Activated CD4-positive, alpha-beta T cell treated with anti-CD3 and anti-CD28 coated beads, Interleukin-2, amount 10 ng/mL, durations not matched to agents 7 days and 5 days (primary cell): ENCODE measurements around the gene TCF12. TPM values are rescaled to one million over a fixed set of nuclear protein-coding genes. Genes with fewer than 3 reads are reported as not detected.

Experiments used
- CTCF ChIA-PET: fragments of 350-600 bp; sonication (Branson Sonifier 250); formaldehyde crosslinking; loops from one replicate; lab custom pipeline; 2021; ENCODE audit warnings: antibody characterized with exemption; lab: Charles Lee
- POLR2A ChIA-PET: fragments of 350-600 bp; sonication (Branson Sonifier 250); formaldehyde crosslinking; loops from one replicate; lab custom pipeline; 2021; ENCODE audit warnings: antibody characterized with exemption; lab: Charles Lee
- DNase-seq: peaks from one replicate; pipeline ENCODE4 v3.0.0-alpha.2; 2020
- H3K27ac Mint-ChIP-seq: one replicate; pipeline ENCODE4 v1.8.0; 2021; ENCODE audit warnings: mild to moderate bottlenecking, moderate library complexity, mixed read lengths
- H3K27me3 Mint-ChIP-seq: one replicate; pipeline ENCODE4 v1.8.0; 2021; ENCODE audit warnings: mixed read lengths
- H3K36me3 Mint-ChIP-seq: one replicate; pipeline ENCODE4 v1.8.0; 2021; ENCODE audit warnings: low read depth, mixed read lengths
- H3K4me1 Mint-ChIP-seq: one replicate; pipeline ENCODE4 v1.8.0; 2021; ENCODE audit warnings: mixed read lengths
- H3K4me3 Mint-ChIP-seq: one replicate; pipeline ENCODE4 v1.8.0; 2021; ENCODE audit warnings: mild to moderate bottlenecking, moderate library complexity, mixed read lengths
- H3K9me3 Mint-ChIP-seq: one replicate; pipeline ENCODE4 v1.8.0; 2021; ENCODE audit warnings: mixed read lengths
- total RNA-seq, 2 experiments: library from RNA; stranded (reverse); gene quantifications; one replicate each; pipeline ENCODE4 v1.2.3, GENCODE V29; 2021

The TCF12 gene
- total RNA-seq, 2 experiments from 2014 or later: 50.9 to 60.8 TPM

DNA sequence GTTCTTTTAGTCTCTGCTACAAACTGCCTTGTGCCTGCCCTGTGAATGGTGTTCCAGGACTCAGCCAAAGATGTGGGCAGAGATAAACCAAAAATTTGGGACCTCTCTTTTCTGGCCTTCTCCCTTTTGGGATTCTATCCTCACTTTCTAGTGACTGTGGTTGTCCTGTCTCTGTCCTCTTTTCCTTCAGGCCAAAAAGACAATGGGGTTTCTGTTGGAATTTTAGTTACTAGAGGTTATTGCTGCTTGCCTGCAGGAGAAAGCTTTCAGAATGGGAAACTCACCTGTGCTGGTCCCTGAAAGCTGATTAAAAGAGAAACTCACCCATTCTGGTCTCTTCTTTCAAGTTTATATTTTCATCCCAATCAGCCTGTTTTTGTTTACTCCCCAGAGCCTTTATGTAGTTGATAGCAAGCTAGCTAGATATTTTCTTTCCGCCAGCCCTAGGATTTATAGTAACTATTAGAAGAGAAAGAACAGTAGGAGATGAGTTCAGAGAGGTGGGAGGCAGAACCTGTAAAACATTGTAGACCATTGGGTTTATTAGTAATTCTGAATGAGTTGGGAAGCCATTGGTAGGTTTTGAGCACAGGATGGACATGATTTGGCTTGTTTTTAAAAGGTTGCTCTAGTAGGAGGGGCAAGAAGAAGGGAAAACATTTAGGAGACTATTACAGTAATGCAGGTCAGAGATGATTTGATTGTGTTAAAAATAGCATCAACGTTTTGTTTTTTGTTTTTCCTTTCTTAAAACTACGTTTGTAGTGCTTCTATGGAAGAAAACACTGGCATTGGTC lies 138.9 kb downstream of the TCF12 start:
- peaks cover 3% of the 10 kb centered on the region for H3K9me3 Mint-ChIP-seq
- no peak overlapping the region for H3K4me3 Mint-ChIP-seq
- peaks cover 9% of the 10 kb centered on the region for H3K4me1 Mint-ChIP-seq
- ChIA-PET CTCF (no interaction called here), POLR2A (no interaction called here)
- H3K27me3 Mint-ChIP-seq: no peaks in the 10 kb centered on the region
- DNase-seq: no peak
- no peak overlapping the region for H3K27ac Mint-ChIP-seq
- peaks cover 7% of the 10 kb centered on the region for H3K36me3 Mint-ChIP-seq

DNA sequence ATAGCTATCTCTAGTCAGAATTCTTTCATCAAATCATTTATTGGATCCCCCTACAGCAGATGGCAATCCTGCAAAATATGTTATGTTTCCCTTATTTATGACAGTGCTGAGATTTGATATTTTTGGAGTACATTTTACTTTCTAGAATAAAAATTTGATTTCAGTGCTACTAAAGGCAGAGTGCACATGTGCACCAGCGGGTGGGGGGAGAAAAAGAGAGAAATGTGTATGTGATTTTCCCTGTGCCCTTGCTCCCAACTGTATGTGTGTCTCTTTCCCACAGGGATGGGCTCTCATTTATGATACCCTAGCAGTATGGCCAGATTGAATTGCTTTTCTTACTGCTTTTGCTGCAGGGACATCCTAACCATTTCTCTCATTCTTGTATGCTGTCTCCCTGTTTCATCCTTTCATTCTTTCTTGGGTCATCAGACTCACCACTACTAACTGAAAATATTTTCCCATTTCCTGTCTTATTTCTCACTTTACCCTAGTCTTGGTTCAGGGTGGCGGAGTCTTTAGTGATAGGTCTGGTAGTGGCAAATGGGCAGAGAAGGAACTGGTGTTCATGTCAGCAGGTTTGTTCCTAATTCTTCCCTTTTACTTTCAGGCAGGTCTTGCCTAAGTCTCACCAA lies 140.7 kb downstream of the TCF12 start:
- peaks cover 9% of the 10 kb centered on the region for H3K4me1 Mint-ChIP-seq
- DNase-seq: no peak
- no peak overlapping the region for H3K27ac Mint-ChIP-seq
- POLR2A ChIA-PET: no interaction called here
- H3K9me3 Mint-ChIP-seq: peaks cover 3% of the 10 kb centered on the region
- no peaks in the 10 kb centered on the region for H3K27me3 Mint-ChIP-seq
- H3K4me3 Mint-ChIP-seq: no peak overlapping the region
- H3K36me3 Mint-ChIP-seq: peaks cover 10% of the 10 kb centered on the region
- CTCF ChIA-PET: no interaction called here

DNA sequence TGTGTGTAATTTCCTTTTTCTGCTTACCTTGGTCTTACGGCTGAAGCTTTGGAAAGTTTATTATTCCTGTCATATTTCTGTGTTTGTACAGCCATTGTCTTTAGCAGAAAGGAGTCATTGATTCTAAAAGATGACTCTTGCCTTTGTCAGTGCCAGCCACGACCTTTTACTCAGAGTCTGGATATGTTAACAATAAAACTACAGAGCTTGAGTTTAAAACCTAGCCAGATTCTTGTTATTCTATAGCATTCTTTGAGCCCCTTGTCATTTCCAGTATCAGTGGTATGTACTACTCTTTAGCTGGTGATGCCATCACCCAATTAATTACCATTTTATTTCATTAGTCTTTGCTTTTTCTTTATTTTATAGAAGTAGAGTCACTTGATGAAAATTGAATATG lies 142.4 kb downstream of the TCF12 start:
- DNase-seq: no peak
- no peak overlapping the region for H3K27ac Mint-ChIP-seq
- no peaks in the 10 kb centered on the region for H3K27me3 Mint-ChIP-seq
- POLR2A ChIA-PET: no interaction called here
- peaks cover 10% of the 10 kb centered on the region for H3K36me3 Mint-ChIP-seq
- CTCF ChIA-PET: no interaction called here
- peaks cover 9% of the 10 kb centered on the region for H3K4me1 Mint-ChIP-seq
- no peaks in the 10 kb centered on the region for H3K9me3 Mint-ChIP-seq
- H3K4me3 Mint-ChIP-seq: no peak overlapping the region

DNA sequence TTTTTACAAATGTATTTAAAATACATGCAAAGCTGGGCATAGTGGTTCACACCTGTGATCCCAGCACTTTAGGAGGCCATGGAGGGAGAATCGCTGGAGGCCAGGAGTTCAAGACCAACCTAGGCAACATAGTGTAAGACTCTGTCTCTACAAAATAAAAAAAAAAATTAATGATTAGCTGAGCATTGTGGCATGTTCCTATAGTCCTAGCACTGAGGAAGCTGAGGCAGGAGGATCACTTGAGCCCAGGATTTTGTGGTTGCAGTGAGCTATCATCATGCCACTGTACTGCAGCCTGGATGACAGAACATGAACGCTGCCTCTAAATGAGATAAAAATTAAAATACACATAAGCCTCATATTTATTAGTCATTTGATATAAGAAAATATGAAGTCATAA lies 142.8 kb downstream of the TCF12 start:
- no peaks in the 10 kb centered on the region for H3K9me3 Mint-ChIP-seq
- no peak for DNase-seq
- H3K36me3 Mint-ChIP-seq: peaks cover 10% of the 10 kb centered on the region
- peaks cover 9% of the 10 kb centered on the region for H3K4me1 Mint-ChIP-seq
- no peaks in the 10 kb centered on the region for H3K27me3 Mint-ChIP-seq
- no peak overlapping the region for H3K27ac Mint-ChIP-seq
- no peak overlapping the region for H3K4me3 Mint-ChIP-seq
- POLR2A ChIA-PET: interaction anchor here (0.6 kb wide), 1 partner anchor 154 kb away, joined by 8 read pairs; no protein-coding TSS in a partner anchor
- CTCF ChIA-PET: no interaction called here

DNA sequence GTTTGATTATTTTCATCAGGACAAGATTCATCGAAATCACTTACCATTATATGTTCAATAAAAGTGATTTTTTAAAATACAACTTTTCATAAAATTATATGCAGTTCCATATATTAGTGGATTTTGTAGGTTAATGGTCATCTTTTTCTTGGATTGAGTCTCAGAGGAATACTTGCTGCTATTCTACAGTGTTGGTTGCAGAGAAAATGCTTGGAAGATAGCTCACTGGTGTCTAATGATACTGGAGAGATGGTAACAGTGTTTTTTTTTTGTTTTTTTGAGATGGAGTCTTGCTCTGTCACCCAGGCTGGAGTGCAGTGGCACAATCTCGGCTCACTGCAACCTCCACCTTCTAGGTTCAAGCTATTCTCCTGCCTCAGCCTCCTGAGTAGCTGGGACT lies 143.3 kb downstream of the TCF12 start:
- ChIA-PET CTCF (no interaction called here), POLR2A (interaction anchor here (0.6 kb wide), 1 partner anchor 154 kb away, joined by 8 read pairs; no protein-coding TSS in a partner anchor)
- Mint-ChIP-seq H3K36me3 (peaks cover 10% of the 10 kb centered on the region), H3K4me3 (no peak overlapping the region), H3K27ac (no peak overlapping the region), H3K4me1 (peaks cover 9% of the 10 kb centered on the region), H3K9me3 (no peaks in the 10 kb centered on the region), H3K27me3 (no peaks in the 10 kb centered on the region)
- DNase-seq: no peak

DNA sequence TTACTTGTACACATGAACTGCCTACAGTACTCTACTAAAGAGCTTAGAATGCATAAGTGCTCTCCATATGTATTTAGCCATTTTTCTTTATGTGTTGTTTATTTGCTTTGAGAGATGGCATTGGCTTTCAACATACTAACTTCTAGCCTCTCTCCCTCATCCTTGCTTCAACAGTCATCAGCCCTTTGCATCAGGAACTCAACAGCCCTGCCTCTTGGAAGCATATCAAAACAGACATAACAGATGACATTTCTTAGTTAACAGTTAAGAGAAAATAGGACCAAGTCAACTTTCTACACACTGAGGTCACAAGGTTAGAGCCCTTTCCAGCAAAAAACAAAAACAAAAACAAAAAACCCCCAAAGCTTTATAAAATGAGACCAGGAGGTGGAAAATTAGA lies 145.6 kb downstream of the TCF12 start:
- no peak for DNase-seq
- ChIA-PET CTCF (no interaction called here), POLR2A (no interaction called here)
- Mint-ChIP-seq H3K36me3 (peaks cover 5% of the 10 kb centered on the region), H3K4me3 (no peak overlapping the region), H3K4me1 (peaks cover 5% of the 10 kb centered on the region), H3K27me3 (no peaks in the 10 kb centered on the region), H3K27ac (no peak overlapping the region), H3K9me3 (no peaks in the 10 kb centered on the region)

DNA sequence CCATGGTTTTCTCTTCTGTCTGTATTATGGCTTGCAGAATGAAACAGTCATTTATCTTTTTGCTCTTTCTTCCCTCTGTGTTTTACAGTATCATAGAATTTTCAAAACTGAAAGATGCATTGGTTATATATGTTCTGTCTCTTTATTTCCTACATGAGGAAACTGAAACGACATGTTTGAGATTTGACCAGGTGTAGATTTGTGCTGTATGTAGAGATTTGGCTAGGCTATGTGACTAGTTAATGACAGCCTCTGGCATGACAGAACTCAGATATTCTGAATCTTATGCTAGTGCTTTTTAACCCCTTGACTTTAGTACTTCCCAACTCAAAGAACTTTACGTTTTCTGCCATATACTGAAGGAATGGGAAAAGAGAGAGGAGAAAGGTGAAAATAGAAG lies 151.0 kb downstream of the TCF12 start:
- no peaks in the 10 kb centered on the region for H3K9me3 Mint-ChIP-seq
- H3K4me3 Mint-ChIP-seq: no peak overlapping the region
- H3K27me3 Mint-ChIP-seq: no peaks in the 10 kb centered on the region

DNA sequence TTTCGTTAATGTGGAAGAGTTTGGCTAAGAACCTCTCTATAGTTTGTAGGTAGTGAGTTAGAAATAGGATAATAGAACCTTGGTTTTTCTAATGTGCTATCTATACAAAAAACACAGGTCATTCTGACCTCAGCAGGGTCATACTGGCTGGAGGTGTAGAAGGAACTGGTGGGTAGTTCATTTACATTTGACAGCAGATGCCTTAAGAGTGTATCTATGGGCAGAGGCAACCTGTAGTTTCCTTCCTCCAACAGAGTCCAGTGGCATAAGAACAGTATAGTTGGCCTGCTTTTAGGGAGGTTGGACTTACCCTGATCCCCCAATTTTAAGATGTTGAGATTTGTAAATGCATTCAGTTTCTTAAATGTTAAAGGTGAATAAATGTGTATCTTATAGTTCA lies 152.2 kb downstream of the TCF12 start:
- ChIA-PET POLR2A (no interaction called here), CTCF (no interaction called here)
- Mint-ChIP-seq H3K27ac (no peak overlapping the region), H3K4me3 (no peak overlapping the region), H3K27me3 (no peaks in the 10 kb centered on the region), H3K36me3 (peaks cover 2% of the 10 kb centered on the region), H3K9me3 (no peaks in the 10 kb centered on the region), H3K4me1 (peaks cover 6% of the 10 kb centered on the region)
- DNase-seq: no peak

More for the DNA sequence above, 151.0 kb downstream of the TCF12 start:
- no peak overlapping the region for H3K27ac Mint-ChIP-seq
- peaks cover 3% of the 10 kb centered on the region for H3K36me3 Mint-ChIP-seq
- ChIA-PET CTCF (interaction anchor here (0.6 kb wide), 1 partner anchor 22 kb away, joined by 5 read pairs; no protein-coding TSS in a partner anchor), POLR2A (no interaction called here)
- peaks cover 6% of the 10 kb centered on the region for H3K4me1 Mint-ChIP-seq
- no peak for DNase-seq

DNA sequence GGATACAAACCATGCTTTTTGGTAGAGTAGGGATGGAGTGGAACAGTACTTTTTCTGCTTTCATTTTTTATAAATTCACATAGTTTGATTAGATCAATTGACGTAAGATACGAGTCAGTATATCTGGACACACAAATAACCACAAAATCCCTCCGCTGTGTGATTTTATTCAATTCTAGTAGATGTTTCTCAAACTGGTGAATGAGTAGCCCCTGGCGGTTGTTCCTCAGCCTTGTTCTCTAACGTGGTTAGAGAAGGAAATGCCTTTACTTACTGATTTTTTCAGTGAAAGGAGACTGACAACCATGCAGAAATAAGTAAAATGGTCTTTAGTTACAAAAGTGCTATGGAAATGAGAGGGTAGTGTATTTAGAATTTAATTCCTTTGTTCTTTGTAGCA lies 161.0 kb downstream of the TCF12 start:
- DNase-seq: no peak
- no peaks in the 10 kb centered on the region for H3K27me3 Mint-ChIP-seq
- no peak overlapping the region for H3K4me3 Mint-ChIP-seq
- ChIA-PET POLR2A (no interaction called here), CTCF (no interaction called here)
- peaks cover 15% of the 10 kb centered on the region for H3K4me1 Mint-ChIP-seq
- H3K27ac Mint-ChIP-seq: no peak overlapping the region
- no peaks in the 10 kb centered on the region for H3K9me3 Mint-ChIP-seq
- no peaks in the 10 kb centered on the region for H3K36me3 Mint-ChIP-seq

DNA sequence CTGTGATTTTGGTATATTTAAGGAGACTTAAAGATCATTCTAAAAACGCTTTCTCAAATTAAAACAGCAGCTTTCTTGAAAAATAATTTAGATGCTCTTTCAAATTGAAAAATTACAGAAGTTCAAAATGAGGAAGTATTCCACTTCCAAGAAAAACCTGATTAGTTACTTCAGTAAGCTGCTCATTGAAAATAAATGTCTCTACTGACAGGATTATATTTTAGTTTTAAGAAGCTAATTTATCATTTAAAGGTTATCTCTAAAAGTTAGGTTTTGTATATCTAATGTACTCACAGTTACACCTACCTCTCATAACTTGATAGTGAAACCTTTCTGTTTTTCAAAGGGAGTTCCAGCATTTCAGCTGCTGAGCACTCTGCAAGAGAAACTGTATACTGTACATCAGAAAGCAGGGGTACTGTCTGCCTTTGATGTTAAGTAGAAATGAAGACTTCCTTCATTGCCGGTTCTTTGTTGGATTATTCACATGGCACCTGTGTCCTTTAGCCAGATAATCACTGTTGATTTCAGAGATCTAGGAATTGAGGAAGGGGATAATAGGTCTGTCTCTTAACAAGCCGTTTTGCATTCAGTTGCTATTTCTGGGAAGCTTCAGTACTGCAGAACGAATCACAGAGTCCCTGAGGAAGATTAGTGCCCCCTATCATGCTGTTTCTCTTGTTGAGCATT lies 161.6 kb downstream of the TCF12 start:
- no peaks in the 10 kb centered on the region for H3K27me3 Mint-ChIP-seq
- no peak overlapping the region for H3K4me3 Mint-ChIP-seq
- H3K27ac Mint-ChIP-seq: no peak overlapping the region
- no peaks in the 10 kb centered on the region for H3K9me3 Mint-ChIP-seq
- DNase-seq: no peak
- H3K4me1 Mint-ChIP-seq: peaks cover 15% of the 10 kb centered on the region
- CTCF ChIA-PET: interaction anchor here (0.5 kb wide), 1 partner anchor 69 kb away, joined by 3 read pairs; no protein-coding TSS in a partner anchor
- POLR2A ChIA-PET: no interaction called here
- no peaks in the 10 kb centered on the region for H3K36me3 Mint-ChIP-seq

DNA sequence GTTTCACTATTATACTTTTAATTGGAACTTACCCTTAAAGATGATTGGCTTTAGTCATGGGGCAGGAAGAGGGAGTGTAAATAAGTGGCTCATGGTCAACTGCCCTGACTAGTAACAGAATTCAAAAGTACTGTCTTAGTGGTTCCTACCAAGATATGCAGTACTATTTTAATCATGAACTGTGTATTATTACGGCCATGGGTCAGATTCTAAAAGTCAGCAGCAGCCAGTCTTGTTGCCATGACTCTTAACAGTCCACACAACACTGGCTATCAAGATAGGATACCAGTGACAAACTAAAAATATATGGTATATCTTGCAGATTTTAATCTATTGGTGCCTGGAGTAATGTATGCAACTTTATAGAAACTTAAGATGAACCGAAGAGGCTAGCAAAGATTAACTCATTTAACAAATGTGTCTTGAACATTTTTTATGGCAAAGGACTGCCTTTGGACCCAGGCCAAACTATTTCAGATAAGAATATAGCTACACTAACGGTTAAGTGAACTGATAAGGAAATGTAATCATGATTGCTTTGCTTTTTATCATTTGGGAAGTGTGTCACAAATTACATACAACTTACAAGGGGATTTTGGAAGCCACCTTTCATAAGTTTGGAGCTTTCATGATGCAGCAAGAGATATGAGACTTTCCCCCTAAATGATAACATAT lies 163.7 kb downstream of the TCF12 start:
- H3K9me3 Mint-ChIP-seq: no peaks in the 10 kb centered on the region
- ChIA-PET POLR2A (no interaction called here), CTCF (no interaction called here)
- peaks cover 15% of the 10 kb centered on the region for H3K4me1 Mint-ChIP-seq
- H3K36me3 Mint-ChIP-seq: no peaks in the 10 kb centered on the region
- no peak for DNase-seq
- H3K4me3 Mint-ChIP-seq: no peak overlapping the region
- H3K27ac Mint-ChIP-seq: no peak overlapping the region
- no peaks in the 10 kb centered on the region for H3K27me3 Mint-ChIP-seq

DNA sequence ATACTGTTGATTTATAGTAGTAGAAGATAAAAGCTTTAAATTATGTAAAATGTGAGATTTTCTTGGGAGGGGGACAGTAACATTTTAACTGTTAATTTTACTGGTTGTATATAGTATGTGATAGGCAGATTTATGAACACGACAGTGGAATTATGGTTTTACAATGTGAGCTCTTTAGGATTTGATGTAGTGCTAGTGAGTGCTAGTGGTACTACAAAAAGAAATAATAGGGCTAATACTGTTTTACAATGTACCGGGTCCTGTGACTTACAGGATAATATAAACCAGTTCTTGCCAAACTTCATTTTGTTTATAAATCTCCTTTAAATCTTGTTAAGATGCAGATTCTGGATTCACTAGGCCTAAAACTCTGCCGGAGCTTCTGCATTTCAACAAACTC lies 165.7 kb downstream of the TCF12 start:
- H3K36me3 Mint-ChIP-seq: no peaks in the 10 kb centered on the region
- no peaks in the 10 kb centered on the region for H3K9me3 Mint-ChIP-seq
- H3K4me1 Mint-ChIP-seq: peaks cover 14% of the 10 kb centered on the region
- CTCF ChIA-PET: no interaction called here
- POLR2A ChIA-PET: no interaction called here
- H3K27me3 Mint-ChIP-seq: no peaks in the 10 kb centered on the region
- H3K4me3 Mint-ChIP-seq: no peak overlapping the region
- DNase-seq: no peak
- H3K27ac Mint-ChIP-seq: no peak overlapping the region

DNA sequence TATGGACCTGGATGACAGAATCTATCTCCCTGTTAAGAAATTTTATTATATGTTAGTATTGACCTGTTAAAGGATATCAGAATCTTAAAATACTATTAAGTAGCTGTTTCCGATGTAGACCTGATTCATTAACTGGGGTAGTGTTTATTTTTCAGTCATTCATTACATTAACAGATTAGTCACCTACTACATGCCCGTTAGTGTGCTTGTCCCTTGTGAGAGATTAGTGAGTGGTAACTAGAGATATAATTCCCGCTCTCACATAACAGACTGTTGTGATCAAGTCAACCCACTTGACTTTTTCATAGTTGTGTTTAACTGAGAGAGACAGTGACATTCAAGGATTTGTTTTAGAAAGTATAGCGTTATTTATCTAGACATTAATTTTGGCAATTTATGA lies 166.8 kb downstream of the TCF12 start:
- Mint-ChIP-seq H3K4me1 (peaks cover 6% of the 10 kb centered on the region), H3K36me3 (no peaks in the 10 kb centered on the region), H3K27me3 (no peaks in the 10 kb centered on the region), H3K4me3 (no peak overlapping the region), H3K9me3 (no peaks in the 10 kb centered on the region), H3K27ac (no peak overlapping the region)
- DNase-seq: no peak
- POLR2A ChIA-PET: no interaction called here
- CTCF ChIA-PET: no interaction called here
